HG02970 (cell line): ENCODE measurements around the gene UBE2QL1.

Source experiments
- ATAC-seq: cut with Tn5 transposase; IDR thresholded peaks from one replicate; pipeline ENCODE4 v1.9.1; 2021; ENCODE audit warnings: mild to moderate bottlenecking, moderate library complexity, moderate number of reproducible peaks; ENCODE audit not compliant: unreplicated experiment, low FRiP score

Gene UBE2QL1

GRCh38 chr5:6424700-6425099 lies 24.0 kb upstream of the UBE2QL1 start:
- ATAC-seq: no peak

GRCh38 chr5:6427694-6428093 lies 21.0 kb upstream of the UBE2QL1 start:
- no peak for ATAC-seq

DNA sequence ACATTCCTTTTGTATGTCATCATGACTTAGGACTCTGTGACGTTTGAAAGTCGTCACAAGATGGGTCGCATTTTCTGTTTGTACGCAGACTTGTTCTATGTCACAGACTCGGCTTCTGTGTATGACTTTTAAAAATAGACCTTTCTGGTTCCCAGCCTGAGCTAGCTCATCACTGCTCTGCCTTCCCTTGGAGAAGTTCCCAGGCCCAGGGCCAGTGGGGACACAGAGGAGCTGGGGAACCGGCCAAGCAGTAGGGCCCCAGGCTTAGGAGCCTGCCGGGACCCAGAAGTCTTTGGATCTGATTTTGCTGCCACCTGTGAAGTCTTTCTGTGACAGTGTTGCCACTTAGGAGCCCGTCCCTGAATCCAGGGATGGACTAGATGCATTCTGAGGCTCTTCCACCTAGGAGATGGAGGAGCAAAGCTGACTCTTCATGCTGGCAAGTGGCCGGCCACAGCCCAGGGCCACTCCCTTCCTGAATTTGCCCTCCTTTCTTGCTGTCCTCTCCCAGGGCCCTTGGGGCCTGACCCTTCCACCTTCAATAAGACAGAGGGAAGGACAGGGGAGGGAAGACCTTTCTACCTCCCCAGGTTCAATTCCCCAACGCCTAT lies 18.1 kb upstream of the UBE2QL1 start:
- ATAC-seq: no peak

- no peak for ATAC-seq
Measured at GRCh38 chr5:6431214-6432195, 17.2 kb upstream of the UBE2QL1 start.

DNA sequence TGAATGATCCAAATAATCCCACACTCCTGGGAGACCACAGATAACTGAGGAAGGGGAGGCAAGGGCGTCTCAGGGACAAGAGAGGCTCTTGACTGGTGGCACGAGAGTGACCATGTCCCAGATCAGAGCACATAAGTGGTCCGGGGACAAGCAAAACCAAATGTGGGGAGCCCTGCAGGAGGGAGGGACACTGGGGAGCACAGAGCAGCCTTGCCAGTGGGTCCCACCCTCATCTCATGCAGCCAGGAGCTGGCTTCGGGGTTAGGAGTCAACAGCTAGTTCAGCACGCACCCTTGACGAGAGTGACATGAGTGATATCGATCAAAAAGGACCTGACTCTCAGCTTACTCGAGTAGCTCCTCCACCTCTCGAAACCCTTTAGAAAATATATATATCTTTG lies 16.5 kb upstream of the UBE2QL1 start:
- ATAC-seq: no peak

DNA sequence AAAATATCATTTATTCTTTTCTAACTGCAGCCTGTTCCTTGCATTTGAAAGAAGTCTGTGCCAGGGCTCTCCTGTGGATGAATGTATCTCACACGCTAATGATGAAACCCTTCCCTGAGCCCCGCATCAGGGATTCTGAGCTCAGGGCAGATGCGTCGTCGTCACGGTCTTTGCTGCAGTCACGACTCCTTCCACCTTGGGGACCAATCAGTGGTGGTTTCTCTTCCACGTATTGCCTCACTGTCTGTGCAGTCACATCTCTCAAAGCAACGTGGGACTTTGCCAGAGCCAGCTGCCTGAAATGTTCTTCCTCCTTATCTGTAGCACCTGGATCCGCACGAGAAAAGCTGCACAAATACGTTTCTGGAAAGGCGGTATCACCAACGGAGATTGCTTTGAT lies 13.9 kb upstream of the UBE2QL1 start:
- no peak for ATAC-seq

DNA sequence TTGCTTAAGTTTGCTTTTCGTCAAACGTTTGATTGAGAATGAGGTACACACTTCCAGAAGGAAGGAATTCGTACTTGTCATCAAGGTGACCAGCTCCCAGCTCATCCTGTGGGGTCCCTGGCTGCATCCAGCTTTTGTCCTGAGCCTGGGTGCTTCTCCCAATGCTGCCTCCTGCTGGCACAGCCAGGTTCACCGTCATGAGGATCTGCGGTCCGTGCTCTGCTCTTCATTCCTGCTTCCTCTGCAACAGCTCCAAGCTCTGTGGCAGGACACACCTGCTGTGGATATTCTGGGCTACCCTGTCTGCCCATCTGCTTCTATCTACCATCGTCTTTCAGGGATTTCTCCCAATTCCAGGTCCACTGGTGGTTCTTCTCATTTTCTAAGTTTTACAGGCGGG lies 13.3 kb upstream of the UBE2QL1 start:
- ATAC-seq: no peak

- ATAC-seq: no peak
Measured at GRCh38 chr5:6436715-6437331, 11.8 kb upstream of the UBE2QL1 start.

GRCh38 chr5:6439588-6440550 lies 8.8 kb upstream of the UBE2QL1 start:
- no peak for ATAC-seq

DNA sequence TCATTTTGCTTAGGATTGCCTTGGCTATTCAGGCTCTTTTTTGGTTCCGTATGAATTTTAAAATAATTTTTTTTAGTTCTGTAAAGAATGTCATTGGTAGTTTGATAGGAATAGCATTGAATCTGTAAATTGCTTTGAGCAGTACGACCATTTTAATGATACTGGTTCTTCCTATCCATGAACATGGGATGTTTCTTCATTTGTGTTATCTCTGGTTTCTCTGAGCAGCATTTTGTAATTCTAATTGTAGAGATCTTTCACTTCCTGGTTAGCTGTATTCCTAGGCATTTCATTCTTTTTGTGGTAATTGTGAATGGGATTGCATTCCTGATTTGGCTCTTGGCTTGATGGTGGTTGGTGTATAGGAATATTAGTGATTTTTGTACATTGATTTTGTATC lies 6.3 kb upstream of the UBE2QL1 start:
- ATAC-seq: no peak

DNA sequence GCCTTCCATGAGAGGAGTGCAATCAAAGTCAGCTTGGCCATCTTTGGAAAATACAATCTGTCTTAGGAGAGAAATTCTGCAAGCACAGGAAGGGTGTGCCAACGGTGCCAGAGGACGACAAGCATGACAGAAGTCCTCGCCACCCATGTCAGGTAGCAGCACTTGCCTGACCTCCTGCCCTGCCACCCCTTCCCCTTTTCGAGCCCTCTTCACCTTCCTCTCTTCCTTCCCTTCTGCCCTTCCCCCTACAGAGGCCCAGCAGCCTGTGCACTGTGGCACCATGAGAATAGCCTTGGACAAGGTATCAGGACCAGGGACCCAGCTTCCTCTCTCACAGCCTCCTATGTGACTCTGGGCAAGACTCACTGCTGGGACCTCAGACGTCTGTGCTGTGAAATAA lies 5.3 kb upstream of the UBE2QL1 start:
- no peak for ATAC-seq

- ATAC-seq: no peak
Measured at GRCh38 chr5:6446042-6446441, 2.6 kb upstream of the UBE2QL1 start.

- ATAC-seq: no peak
Measured at GRCh38 chr5:6446626-6447309, 1.9 kb upstream of the UBE2QL1 start.

GRCh38 chr5:6447384-6448140 lies 1.1 kb upstream of the UBE2QL1 start:
- ATAC-seq: no peak

- no peak for ATAC-seq
Measured at GRCh38 chr5:6448141-6448491, 543 bp upstream of the UBE2QL1 start.

GRCh38 chr5:6449465-6450158 lies 953 bp downstream of the UBE2QL1 start:
- ATAC-seq: no peak

- no peak for ATAC-seq
Measured at GRCh38 chr5:6450319-6450833, 1.7 kb downstream of the UBE2QL1 start.
